ENCODE data around the gene MPPED2.

DNA sequence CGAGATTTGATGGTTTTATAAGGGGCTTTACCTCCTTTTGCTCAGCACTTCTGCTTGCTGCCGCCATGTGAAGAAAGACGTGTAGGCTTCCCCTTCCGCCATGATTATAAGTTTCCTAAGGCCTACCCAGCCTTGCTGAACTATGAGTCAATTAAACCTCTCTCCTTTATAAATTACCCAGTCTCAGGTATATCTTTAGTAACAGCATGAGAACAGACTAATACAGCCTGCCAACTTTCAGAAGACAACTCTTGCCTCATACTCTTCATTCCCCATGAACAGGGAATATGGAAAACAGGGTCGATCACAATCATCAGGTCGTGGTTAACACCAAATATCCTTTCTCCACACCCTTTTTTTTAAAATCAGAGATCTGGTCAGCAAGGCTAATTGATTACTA is 83.0 kb downstream of the MPPED2 start:
- TF ChIP-seq, protein P1, sequence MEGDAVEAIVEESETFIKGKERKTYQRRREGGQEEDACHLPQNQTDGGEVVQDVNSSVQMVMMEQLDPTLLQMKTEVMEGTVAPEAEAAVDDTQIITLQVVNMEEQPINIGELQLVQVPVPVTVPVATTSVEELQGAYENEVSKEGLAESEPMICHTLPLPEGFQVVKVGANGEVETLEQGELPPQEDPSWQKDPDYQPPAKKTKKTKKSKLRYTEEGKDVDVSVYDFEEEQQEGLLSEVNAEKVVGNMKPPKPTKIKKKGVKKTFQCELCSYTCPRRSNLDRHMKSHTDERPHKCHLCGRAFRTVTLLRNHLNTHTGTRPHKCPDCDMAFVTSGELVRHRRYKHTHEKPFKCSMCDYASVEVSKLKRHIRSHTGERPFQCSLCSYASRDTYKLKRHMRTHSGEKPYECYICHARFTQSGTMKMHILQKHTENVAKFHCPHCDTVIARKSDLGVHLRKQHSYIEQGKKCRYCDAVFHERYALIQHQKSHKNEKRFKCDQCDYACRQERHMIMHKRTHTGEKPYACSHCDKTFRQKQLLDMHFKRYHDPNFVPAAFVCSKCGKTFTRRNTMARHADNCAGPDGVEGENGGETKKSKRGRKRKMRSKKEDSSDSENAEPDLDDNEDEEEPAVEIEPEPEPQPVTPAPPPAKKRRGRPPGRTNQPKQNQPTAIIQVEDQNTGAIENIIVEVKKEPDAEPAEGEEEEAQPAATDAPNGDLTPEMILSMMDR (optimal IDR thresholded peaks at IDR 0.05 in 1 of 3, IDR thresholded peaks at IDR 0.05 in 1 of 3, conservative IDR thresholded peaks at IDR 0.05 in 1 of 3; ENCODE audit: extremely low read depth in 1 of 3, insufficient read depth in 2 of 3, low read length in 3 of 3): no peak
- TF ChIP-seq EZH2 (IDR thresholded peaks at IDR 0.05; ENCODE audit: low read length): no peak

All from keratinocyte (primary cell).